ENCODE results near the gene RAD23A. TPM values are rescaled to one million over a fixed set of nuclear protein-coding genes. Genes with fewer than 3 reads are reported as not detected.

The RAD23A gene
- total RNA-seq, 2 donors from 2014 or later = 146 to 207 TPM

- Mint-ChIP-seq H3K9me3 (no peaks in the 10 kb centered on the region), H3K27ac (no peak overlapping the region), H3K36me3 (no peaks in the 10 kb centered on the region)
- DNase-seq (ENCODE audit: low spot score in 2 of 2) = no peak
- ATAC-seq = no peak
Measured at GRCh38 chr19:12987781-12988180, 42.1 kb downstream of the RAD23A start.

DNA sequence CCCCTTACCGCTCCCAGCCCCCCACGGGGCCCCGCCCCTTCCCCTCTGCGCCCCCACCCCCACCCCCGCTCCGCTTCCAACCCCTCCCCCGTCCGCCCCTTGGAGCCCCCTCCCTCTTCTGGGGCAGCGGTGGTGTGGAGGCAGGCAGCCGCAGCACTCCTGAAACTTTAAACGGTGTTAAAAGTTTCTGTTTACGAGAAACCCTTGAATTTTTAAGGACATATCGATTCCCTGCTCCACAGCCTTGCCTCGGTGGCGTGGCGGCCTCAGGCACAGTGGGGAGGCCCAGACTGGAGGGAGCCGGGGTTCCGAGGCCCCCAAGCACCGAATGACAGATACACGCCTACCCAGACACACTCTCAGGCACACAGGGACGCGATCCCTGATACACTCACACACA, 44.8 kb downstream of the RAD23A start:
- no peak for ATAC-seq
- Mint-ChIP-seq H3K27ac (no peak overlapping the region), H3K36me3 (peaks cover 0 to 5% of the 10 kb centered on the region in 2 donors), H3K9me3 (no peaks in the 10 kb centered on the region)
- DNase-seq (ENCODE audit: low spot score in 2 of 2) = no peak

GRCh38 chr19:12990853-12991252, 45.2 kb downstream of the RAD23A start:
- ATAC-seq (no peak), DNase-seq (ENCODE audit: low spot score in 2 of 2) (no peak)
- no peak overlapping the region for H3K27ac Mint-ChIP-seq
- peaks cover 0 to 5% of the 10 kb centered on the region in 2 donors for H3K36me3 Mint-ChIP-seq
- no peaks in the 10 kb centered on the region for H3K9me3 Mint-ChIP-seq

DNA sequence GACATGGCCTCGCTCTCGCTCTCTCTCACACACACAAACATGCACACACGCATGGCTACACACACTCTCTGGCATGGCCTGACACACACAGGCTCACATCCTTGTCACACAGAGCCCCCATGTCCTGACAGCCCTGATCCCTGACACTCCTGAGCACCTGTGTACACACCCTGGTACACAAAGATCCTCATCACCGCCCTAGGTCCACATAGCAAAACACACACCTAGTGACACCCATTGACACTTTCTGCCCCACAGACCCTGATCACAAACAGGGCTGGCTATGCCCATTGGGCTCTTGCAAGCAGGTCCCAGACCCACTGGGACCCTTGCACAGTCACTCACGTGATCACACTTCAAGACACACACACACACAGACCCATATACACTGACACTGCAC, 45.6 kb downstream of the RAD23A start:
- Mint-ChIP-seq H3K9me3 (no peaks in the 10 kb centered on the region), H3K36me3 (peaks cover 0 to 5% of the 10 kb centered on the region in 2 donors), H3K27ac (no peak overlapping the region)
- ATAC-seq = no peak
- DNase-seq (ENCODE audit: low spot score in 2 of 2) = no peak

- ATAC-seq (no peak), DNase-seq (ENCODE audit: low spot score in 2 of 2) (no peak)
- H3K9me3 Mint-ChIP-seq = no peaks in the 10 kb centered on the region
- H3K36me3 Mint-ChIP-seq = peaks cover 0 to 5% of the 10 kb centered on the region in 2 donors
- H3K27ac Mint-ChIP-seq = no peak overlapping the region
Measured at GRCh38 chr19:12992729-12993128, 47.1 kb downstream of the RAD23A start.

DNA sequence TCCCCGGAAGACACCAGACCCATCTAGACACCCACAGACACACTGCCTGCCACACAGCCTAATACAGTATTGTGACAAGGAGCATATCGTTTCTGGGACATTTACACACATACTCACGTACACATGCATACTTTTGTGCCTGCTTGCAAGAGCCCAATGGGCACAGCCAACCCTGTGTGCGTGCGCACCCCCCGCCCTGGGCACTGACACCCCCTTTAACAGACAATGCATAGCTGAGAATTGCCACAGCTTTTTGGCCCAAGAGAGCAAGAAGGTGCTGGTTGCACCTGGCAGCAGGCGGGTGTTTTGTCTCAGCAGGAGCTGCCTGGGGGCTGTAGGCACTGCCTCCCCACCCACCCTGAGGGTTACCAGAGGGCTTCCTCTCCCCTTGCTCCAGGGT, 47.9 kb downstream of the RAD23A start:
- no peak for ATAC-seq

DNA sequence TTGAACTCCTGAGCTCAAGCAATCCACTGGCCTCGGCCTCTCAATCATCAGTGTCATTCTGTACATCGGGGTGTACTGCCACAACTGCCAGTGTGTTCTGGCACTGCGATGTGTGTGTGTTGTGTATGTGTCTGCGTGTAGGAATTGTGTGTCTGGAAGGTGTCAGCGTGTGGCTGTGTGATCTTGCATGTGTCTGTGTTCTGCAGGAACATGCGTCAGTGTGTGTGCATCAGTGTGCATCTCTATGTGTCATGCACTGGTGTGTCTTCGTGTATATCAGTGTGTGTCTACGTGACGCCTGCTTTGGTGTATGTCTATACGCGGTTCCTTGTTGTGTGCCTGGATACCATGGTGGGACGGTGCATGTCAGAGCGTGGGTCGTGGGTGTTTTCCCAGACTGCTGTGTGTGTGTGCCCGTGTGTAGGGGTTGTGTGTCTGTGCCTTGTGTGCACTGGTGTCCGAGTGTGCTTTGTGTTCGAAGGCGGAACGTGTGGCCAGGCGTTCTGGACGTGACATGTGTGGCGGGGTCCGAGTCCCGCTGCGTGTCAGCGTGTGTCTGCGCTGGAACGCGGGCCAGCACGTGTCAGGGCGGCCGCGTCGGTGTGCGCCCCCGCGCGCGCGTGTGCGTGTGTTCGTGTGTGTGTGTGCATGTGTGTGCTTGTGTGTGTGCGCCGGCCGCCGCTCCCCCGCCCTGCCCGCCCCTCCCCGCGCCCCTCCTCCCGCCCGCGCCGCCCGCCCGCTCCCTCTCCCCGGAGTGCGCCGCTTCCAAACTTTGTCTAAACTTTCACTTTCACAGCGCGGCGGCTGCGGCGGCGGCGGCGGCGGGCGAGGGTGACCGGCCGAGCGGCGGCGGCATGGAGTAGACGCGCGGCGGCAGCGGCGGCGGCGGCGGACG, 49.3 kb downstream of the RAD23A start, which contains the start of gene NFIX:
Gene NFIX, plus strand, starts transcription at position 775 of the 895 bp plus-strand sequence. CDS start 363 bp downstream, outside the sequence.
- ATAC-seq (peak; percentile 73 to 74), DNase-seq (ENCODE audit: low spot score in 2 of 2) (peak in 1 of 2 donors; percentile 61)
- Mint-ChIP-seq H3K36me3 (peaks cover 0 to 5% of the 10 kb centered on the region in 2 donors), H3K27ac (peak within 1 kb of the TSS; percentile 28 to 45), H3K9me3 (no peaks in the 10 kb centered on the region)

More for the DNA sequence above, 47.9 kb downstream of the RAD23A start:
- H3K9me3 Mint-ChIP-seq = no peaks in the 10 kb centered on the region
- no peak for DNase-seq (ENCODE audit: low spot score in 2 of 2)
- no peak overlapping the region for H3K27ac Mint-ChIP-seq
- peaks cover 0 to 5% of the 10 kb centered on the region in 2 donors for H3K36me3 Mint-ChIP-seq

DNA sequence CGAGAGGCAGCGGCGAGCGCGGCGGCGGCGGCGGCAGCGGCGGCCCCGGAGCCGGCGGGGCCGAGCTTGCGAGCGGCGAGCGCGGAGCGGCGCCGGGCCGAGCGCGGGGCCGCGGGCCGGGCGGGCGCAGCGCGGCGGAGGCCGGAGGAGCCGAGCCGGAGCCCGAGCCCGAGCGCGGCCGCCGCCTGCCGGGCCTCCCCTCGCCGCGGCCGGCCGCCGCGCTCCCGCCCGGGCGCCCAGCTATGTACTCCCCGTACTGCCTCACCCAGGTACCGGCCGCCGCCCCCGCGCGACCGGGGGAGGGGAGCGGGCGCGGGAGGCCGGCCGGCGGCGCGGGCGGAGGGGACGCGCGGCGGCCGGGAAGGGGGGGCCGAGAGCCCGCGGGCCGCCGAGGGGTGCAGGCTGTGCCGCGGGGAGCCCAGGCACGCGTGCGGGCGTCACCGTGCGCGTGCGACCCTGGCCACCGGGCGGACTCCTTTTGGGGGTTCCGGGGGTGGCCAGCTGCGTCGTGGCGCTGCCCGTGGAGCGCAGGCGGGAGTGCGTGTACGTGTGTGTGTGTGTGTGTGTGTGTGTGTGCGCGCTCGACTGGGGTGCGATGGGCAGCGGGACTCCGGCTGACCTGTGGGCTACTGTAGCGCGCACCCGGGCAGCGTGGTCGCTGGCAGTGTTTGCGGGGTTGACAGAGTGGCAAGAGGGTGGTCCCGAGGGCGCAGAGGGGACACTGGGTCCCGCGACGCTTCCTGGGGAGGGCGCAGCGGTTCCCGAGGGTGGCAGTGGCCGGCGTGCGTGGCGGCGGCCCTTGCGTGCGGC, 50.1 kb downstream of the RAD23A start:
- H3K36me3 Mint-ChIP-seq = peaks cover 0 to 5% of the 10 kb centered on the region in 2 donors
- ATAC-seq (peak; percentile 23 to 50), DNase-seq (ENCODE audit: low spot score in 2 of 2) (no peak)
- H3K27ac Mint-ChIP-seq = no peak overlapping the region
- no peaks in the 10 kb centered on the region for H3K9me3 Mint-ChIP-seq

DNA sequence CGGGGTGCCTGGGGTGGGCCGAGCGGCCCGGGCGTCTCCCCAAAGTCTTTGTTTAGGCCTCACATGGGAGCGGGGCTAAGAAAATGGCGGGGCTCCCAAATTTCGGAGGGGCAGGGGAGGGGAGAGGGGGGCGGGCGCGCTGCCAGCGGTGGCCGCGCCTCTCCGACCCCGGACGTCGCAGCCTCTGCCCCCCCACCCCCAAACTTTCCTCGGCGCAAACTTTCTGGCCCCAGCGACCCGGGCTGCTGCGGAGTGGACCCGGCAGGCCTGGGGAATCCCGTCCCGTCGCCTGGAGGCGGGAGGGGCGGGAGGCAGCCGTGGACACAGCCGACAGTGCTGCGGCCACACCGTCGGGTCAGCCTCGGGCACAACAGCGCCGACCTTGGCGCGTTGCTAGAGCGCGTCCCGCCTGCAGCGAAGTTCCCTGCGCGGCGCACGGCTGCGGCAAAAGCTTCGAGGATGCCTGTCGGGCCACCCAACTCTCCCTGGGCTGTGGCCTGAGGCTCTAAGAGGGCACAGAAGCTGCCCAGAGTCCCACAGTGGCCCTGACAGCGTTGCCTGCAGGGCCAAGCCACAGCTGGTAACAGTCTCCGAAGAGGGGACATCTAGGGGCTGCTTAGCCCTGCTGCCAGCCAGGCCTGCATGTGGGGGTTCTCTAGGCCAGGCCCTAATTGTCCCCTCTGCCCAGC, 50.9 kb downstream of the RAD23A start:
- H3K9me3 Mint-ChIP-seq = no peaks in the 10 kb centered on the region
- ATAC-seq (no peak), DNase-seq (ENCODE audit: low spot score in 2 of 2) (no peak)
- no peak overlapping the region for H3K27ac Mint-ChIP-seq
- peaks cover 0 to 5% of the 10 kb centered on the region in 2 donors for H3K36me3 Mint-ChIP-seq

DNA sequence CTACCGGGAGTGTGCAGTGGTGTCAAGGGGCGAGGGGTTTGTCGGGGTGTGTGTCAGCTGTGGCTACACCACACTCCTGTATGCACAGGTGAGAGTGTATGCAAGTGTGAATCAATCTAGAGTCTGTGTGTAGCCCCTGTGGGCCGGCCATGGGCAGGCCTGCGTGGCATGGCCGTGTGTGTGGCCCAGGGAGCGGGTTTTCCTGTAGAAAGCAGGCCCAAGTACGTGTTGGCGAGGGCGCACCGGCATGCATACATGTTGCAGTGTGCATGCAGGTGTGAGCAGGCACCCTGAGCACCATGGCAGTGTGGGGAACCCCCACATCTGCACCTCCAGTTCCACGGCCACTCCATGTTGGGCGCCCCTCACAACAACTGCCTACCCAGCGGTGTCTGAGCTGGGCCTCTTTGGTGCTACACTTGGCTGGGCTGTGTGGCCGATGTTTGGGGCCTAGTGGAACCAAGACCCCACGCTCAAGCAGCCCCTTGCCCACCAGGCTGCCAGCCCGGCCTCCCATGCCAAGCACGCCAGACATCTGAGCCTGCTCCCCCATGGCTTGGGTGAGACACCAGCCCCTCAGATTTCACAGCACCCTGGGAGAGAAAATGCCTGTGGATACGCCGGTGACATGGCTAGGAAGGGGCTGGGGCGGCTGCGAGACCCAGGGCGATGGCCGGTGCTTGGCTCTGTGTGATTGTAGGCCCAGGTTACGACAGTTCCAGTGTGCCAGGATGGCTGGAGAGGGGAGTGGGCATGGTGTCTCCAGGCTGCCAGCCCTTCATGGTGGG, 51.7 kb downstream of the RAD23A start:
- Mint-ChIP-seq H3K27ac (no peak overlapping the region), H3K9me3 (no peaks in the 10 kb centered on the region), H3K36me3 (peaks cover 0 to 5% of the 10 kb centered on the region in 2 donors)
- ATAC-seq (no peak), DNase-seq (ENCODE audit: low spot score in 2 of 2) (no peak)

DNA sequence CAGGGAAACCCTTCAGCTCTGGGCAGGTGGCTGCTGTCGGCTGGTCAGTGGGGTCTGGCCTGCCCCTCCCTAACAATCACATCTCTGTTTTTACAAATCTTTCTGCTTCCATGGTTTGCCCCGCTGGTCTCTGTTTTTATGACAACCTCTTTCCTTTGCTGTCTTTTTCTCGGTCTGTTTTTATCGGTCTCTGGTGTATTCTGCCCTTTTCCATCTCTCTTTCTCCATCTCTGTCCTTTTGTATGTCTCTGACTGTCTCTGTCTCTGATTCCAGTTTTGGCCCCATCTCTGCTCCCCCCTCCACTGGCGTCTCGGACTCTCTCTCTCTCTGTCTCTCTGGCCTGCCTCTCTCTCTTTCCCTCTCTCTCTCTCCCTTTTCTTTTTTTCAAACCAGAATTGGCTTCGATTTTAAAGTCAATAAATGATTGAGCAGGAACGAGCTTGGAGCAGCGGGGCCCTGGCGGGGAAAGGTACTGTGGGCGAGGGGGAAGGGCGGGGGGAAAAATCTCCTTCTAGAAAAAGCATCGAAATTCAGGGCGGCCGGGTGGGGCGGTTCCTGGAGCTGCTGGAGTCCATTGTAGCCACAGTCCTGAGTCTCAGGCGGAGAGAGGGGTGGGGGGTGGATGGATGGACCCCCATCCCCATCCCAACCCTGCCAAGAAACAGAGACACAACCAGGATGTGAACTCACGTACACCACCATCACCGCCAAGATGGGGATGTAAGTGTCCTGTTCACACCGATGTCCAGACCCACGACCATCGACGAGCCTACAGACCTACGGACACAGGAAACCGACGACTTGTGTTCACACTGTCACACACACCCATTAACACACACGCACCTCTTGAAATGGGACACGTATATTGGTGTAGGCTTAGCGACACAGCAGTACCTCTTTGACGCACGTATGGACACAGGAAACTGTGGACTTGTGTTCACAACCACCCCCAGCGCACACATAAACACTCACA, 52.6 kb downstream of the RAD23A start:
- no peak overlapping the region for H3K27ac Mint-ChIP-seq
- peaks cover 0 to 5% of the 10 kb centered on the region in 2 donors for H3K36me3 Mint-ChIP-seq
- no peaks in the 10 kb centered on the region for H3K9me3 Mint-ChIP-seq
- DNase-seq (ENCODE audit: low spot score in 2 of 2) (no peak), ATAC-seq (no peak)

DNA sequence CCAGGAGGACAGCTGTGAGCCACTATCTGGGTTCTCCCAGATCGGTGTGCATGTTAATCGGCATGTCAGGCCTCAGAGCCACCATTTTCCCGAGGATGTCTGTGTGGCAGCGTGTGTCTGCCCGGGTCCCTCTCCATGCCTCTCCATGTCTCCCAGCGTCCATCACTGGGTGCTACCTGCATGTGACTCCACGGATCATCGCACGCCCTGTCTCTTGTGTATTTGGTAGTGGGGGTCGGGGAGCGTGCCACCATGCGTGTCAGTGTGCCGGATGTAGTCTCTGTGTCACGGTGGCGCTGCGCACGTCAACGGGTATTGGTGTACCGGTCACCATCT, 55.5 kb downstream of the RAD23A start:
- no peak overlapping the region for H3K27ac Mint-ChIP-seq
- no peaks in the 10 kb centered on the region for H3K36me3 Mint-ChIP-seq
- DNase-seq (ENCODE audit: low spot score in 2 of 2) (no peak), ATAC-seq (no peak)
- H3K9me3 Mint-ChIP-seq = no peaks in the 10 kb centered on the region

DNA sequence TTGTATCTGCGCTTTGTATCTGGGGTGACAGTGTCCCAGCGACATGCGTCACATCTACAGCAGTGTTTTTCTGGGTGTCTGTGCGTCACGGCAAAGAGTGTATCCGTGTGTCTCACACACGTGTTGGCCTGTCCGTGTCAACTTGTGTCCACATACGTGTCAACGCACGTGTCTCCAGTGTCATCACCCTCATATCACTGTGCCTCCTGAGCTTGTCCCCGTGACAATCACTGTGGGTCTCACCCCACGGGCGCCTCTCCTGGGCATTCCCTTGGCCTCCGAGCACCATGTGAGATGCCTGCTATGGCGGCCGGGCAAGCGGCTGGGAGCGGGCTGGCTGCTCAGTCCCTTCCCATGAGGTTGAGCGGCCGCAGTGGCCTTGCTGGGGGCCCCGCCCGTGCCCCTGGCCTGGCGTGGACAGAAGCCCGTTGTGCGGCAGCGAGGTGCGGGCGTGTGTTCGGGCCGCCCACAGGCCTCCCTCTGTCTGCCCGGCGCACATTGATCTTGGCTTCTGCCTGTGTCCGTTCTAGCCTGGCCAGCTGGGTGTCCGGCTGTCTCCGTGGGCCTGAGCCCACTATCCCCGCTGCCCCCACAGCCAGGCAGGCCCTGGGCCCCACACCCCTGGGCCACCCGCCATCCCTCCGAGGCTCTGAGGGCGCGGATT, 56.0 kb downstream of the RAD23A start:
- DNase-seq (ENCODE audit: low spot score in 2 of 2) = no peak
- no peak for ATAC-seq
- Mint-ChIP-seq H3K27ac (no peak overlapping the region), H3K9me3 (no peaks in the 10 kb centered on the region), H3K36me3 (no peaks in the 10 kb centered on the region)

GRCh38 chr19:13002166-13002898, 56.7 kb downstream of the RAD23A start:
- DNase-seq (ENCODE audit: low spot score in 2 of 2) (no peak), ATAC-seq (no peak)
- Mint-ChIP-seq H3K27ac (no peak overlapping the region), H3K36me3 (no peaks in the 10 kb centered on the region), H3K9me3 (no peaks in the 10 kb centered on the region)

Data from activated naive CD4-positive, alpha-beta T cell treated with anti-CD3 and anti-CD28 coated beads, Interleukin-2, amount 50 U/mL, for 72 hours (primary cell).